ENCODE results near the gene MAN1B1.

MAN1B1 gene

DNA sequence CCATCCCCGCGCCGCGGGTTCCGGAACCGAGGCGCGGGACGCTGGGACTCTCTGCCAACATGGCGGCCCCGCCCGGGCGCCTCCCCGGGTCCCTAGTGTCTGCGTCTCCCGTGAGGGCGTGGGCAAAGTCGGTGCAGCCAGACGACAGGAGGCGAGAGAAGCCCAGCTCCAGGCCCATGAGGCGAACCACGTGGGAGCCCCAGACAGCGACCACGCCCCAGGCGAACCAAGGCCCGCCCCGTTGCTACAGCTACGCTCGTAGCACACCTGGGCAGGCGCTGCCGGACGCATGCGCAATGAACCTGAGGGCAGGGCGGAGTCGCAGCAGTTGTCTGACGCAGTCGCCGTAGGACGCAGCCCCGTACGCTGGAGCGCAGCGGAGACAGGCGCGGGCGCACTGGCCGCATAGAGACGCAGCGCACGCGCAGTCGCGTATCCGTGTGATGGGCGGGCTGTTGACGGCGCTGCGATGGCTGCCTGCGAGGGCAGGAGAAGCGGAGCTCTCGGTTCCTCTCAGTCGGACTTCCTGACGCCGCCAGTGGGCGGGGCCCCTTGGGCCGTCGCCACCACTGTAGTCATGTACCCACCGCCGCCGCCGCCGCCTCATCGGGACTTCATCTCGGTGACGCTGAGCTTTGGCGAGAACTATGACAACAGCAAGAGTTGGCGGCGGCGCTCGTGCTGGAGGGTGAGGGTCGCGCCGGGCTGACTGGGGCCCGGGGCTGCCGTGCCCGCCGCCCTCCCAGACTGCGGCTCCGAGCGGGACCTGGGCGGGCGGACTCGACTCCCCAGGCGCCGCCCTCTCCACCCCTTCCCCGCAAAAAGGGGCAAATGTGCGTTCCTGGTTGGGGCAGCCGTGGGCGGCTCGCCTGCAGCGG is at the start of gene MAN1B1:
Gene MAN1B1, plus strand, starts transcription at position 455 of the 878 bp plus-strand sequence. Its CDS starts 15 bp downstream, at position 470.
- peak; percentile 98 for DNase-seq

DNA sequence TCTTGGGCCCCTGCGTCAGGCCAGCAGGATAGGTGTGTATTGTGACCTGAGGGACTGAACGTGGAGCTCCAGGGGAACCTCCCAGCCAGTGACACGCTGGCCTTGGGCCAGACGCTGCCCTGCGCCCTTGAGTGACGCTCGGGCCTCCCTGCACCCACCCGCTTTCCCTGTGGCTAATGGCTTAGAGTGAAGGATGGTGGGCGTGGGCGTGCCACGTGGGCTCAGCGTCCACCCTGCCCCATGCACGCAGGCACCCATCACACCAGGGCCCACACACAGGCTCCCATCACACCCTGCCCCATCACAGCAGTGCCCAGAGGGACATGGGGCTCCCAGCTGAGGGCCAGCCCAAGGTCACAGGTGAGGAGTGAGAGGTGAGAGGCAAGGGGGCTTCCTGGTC is 49.8 kb upstream of the MAN1B1 start:
- no peak for DNase-seq

DNA sequence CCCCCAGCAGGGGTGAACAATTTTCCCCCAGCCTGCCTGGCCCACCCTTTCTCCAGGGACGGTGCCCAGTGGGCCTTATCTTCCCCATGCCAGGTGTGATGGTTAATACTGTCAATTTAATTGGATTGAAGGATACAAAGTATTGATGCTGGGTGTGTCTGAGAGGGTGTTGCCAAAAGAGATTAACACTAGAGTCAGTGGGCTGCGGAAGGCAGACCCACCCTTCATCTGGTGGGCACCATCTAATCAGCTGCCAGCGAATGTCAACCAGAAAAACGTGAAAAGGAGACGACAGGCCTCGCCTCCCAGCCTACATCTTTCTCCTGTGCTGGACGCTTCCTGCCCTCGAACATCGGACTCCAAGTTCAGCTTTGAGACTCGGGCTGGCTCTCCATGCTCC is 49.3 kb upstream of the MAN1B1 start:
- no peak for DNase-seq

GRCh38 chr9:137038916-137039315 is 47.9 kb upstream of the MAN1B1 start:
- DNase-seq: no peak

GRCh38 chr9:137039611-137040366 is 47.0 kb upstream of the MAN1B1 start:
- no peak for DNase-seq

DNA sequence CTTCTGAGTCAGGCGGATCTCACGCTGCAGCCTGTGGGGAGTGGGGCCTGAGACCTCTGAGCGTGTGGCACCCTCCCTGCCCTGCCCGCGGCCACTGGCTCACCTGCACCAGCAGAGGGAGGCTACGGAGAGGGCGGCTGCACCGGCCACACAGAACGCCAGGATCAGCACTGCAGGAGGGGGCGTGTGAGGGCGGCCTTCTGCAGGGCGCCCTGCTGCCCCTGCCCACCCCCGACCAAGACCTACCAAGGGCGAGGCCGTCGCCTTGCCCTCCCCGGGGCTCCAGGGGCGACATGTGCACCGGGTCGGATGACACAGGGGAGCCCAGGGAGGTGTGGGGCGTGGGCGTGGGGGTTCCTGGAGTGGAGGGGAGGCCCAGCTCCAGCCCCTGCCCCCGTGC is 46.2 kb upstream of the MAN1B1 start:
- DNase-seq: no peak

DNA sequence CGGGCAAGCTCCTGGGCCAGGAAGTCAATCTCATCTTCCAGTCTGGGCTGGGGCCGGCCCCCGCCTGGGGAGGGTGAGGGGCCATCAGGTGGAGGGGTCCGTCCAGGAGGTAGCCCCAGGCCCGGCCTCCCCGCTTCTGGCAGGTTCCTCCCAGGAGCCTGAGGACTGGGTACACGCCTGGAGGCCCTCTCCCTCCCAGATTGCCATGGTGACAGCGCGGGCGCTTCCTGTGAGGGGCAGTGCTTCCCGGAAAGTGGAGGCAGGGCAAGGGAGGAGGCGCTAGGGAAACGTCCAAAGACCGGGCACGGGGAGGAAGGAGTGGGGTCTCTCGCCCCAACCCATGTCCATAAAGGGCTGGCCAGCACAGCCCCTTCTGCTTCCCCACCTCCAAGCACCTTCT is 45.7 kb upstream of the MAN1B1 start:
- no peak for DNase-seq

GRCh38 chr9:137042751-137043727 is 43.7 kb upstream of the MAN1B1 start:
- DNase-seq: no peak

GRCh38 chr9:137044037-137044436 is 42.7 kb upstream of the MAN1B1 start:
- no peak for DNase-seq

DNA sequence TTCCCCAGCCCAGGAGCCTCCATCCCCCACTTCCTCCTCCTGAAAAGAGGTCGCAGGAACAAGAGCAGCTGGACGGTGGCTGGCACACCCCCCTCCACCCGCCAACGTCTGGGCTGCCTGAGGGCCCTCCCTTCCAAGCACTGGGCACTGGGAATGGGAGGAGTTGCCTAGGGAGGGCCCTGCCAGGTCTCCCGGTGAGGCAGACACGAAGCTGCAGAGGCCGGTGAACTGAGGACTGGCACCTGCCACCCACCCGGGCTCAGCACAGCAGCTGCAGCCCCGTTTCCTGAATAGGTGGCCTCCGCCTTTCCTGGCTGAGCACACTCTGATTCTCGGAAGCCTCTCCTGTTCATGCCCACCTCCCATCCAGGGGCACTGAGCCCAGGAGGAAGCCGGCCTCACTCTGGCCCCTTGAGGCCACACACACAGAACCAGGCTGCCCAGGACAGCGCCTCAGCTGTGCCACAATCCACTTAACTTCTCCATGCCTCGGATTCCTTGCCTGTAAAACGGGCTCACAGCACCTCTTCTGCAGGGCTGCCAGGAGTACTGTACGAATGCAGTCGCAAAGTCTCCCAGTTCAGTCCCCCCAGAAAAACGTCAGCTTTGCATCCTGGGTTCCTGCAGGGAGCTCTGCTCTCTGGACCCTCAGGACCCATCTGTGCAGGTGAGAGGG is 42.1 kb upstream of the MAN1B1 start:
- DNase-seq: no peak

- DNase-seq: no peak
Measured at GRCh38 chr9:137045294-137046087, 41.3 kb upstream of the MAN1B1 start.

GRCh38 chr9:137046088-137046787 is 40.5 kb upstream of the MAN1B1 start, which contains the start of gene NPDC1:
Gene NPDC1, minus strand, starts transcription at chr9:137046177. Its CDS starts 188 bp downstream, at chr9:137045989.
- peak; percentile 55 for DNase-seq

GRCh38 chr9:137048655-137049543 is 37.9 kb upstream of the MAN1B1 start:
- no peak for DNase-seq

DNA sequence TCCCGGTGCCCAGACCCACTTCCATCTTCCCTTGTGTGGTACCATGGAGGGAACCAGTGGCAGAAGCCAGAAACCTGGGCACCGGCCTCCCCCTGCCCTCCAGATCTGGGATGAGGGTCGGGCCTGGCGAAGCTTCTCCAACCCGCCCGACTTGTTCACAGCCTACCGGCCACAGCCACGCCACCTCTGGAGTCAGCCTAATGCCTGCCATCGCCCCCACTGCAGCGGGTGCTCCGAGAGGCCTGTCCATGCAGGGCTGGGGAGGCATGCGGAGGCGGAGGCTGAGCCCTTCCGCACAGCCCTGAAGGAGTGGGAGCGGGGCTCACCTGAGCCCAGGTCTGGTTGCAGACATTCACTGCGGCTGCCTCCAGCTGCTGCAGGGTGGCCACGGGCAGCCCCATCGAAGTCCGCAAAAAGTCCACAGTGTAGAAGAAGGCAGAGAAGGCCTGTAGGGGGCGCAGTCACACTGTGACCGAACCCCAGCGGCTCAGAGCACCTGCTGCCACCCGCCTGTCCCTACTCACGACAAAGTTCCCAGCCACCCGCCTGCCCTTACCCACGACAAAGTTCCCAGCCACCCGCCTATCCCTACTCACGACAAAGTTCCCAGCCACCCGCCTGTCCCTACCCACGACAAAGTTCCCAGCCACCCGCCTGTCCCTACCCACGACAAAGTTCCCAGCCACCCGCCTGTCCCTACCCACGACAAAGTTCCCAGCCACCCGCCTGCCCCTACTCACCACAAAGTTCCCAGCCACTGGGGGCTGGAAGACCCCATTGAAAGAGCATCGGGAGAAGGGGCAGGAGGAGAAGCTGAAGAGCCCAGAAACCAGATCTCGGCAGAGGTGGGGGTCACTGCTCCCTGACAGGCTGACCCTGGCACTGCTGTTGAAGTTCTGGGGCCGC is 37.0 kb upstream of the MAN1B1 start:
- DNase-seq: no peak

GRCh38 chr9:137050570-137050969 is 36.2 kb upstream of the MAN1B1 start:
- no peak for DNase-seq

DNA sequence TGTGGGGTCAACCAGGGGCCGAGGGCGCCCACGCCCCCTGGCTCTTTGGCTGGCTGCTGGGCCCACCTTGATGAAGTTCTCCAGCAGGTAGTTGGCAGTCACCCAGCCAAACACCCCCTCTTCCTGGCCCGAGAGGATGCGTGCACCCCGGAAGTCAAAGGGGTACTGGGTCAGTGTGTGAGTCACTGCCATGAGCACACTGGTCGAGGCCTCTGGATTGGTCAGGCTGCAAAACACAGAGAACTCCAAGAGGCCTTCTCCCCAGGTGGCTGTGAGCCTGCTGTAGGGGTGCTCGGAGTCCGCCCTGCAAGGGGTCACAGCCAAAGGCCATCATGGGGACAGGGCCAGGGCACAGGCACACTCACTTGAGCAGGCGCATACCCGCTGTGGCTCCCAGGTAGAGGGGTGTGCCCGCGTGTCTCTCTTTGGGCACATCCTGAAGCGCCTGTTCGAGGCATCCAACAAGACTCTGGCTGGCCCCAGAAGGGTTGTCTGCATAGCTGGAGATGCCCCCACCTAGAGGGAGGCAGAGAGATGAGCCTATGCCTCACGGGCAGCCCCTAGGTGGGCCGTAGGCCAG is 35.5 kb upstream of the MAN1B1 start:
- peak; percentile 58 for DNase-seq

- DNase-seq: no peak
Measured at GRCh38 chr9:137052293-137052692, 34.5 kb upstream of the MAN1B1 start.
